HEK293T (cell line): ENCODE results near the gene DOCK1.

ENCODE experiments used
- CTCF ChIA-PET: fragments of 350-600 bp; formaldehyde crosslinking; extraction: SDS; loops from one replicate; lab custom pipeline; 2021; ENCODE audit warnings: antibody characterized with exemption, inconsistent platforms; lab: Yijun Ruan, JAX
- POLR2A ChIA-PET: fragments of 350-600 bp; formaldehyde crosslinking; extraction: SDS; loops from one replicate; lab custom pipeline; 2020; ENCODE audit warnings: antibody characterized with exemption, inconsistent platforms; lab: Yijun Ruan, JAX
- DNase-seq: peaks from one replicate; pipeline ENCODE4 v3.0.0; 2012; ENCODE audit warnings: mixed read lengths; ENCODE audit errors: extremely low spot score
- ARNT ChIP-seq: fragments of 450-650 bp; IDR thresholded peaks from 2 replicates; pipeline ENCODE4 v1.6.1; 2017; ENCODE audit warnings: mild to moderate bottlenecking
- BHLHE40 ChIP-seq: fragments of 450-650 bp; IDR thresholded peaks from 2 replicates; pipeline ENCODE4 v1.6.1; 2016; ENCODE audit warnings: mild to moderate bottlenecking, moderate library complexity, borderline replicate concordance
- CTBP1 ChIP-seq: fragments of 450-650 bp; IDR thresholded peaks from 2 replicates; pipeline ENCODE4 v1.6.1; 2016; ENCODE audit warnings: borderline replicate concordance
- ELF4 ChIP-seq: fragments of 450-650 bp; IDR thresholded peaks from 2 replicates; pipeline ENCODE4 v1.6.1; 2017; ENCODE audit warnings: antibody characterized with exemption
- FOXA1 ChIP-seq: fragments of 450-650 bp; IDR thresholded peaks from 2 replicates; pipeline ENCODE4 v1.6.1; 2016; ENCODE audit warnings: mild to moderate bottlenecking
- FOXK2 ChIP-seq: fragments of 450-650 bp; IDR thresholded peaks from 2 replicates; pipeline ENCODE4 v1.6.1; 2016; ENCODE audit warnings: mild to moderate bottlenecking
- FOXM1 ChIP-seq: fragments of 450-650 bp; IDR thresholded peaks from 2 replicates; pipeline ENCODE4 v1.6.1; 2017; ENCODE audit warnings: mild to moderate bottlenecking, borderline replicate concordance
- HDGF ChIP-seq: fragments of 450-650 bp; IDR thresholded peaks from 2 replicates; pipeline ENCODE4 v1.6.1; 2017; ENCODE audit warnings: antibody characterized with exemption, borderline replicate concordance
- L3MBTL2 ChIP-seq: fragments of 450-650 bp; conservative IDR thresholded peaks from 2 replicates; pipeline ENCODE4 v1.6.1; 2016; ENCODE audit warnings: mild to moderate bottlenecking
- LEF1 ChIP-seq: fragments of 450-650 bp; IDR thresholded peaks from 2 replicates; pipeline ENCODE4 v1.6.1; 2017; ENCODE audit warnings: mild to moderate bottlenecking, borderline replicate concordance
- NFRKB ChIP-seq: fragments of 450-650 bp; IDR thresholded peaks from 2 replicates; pipeline ENCODE4 v1.6.1; 2016; ENCODE audit warnings: mild to moderate bottlenecking, moderate library complexity
- PKNOX1 ChIP-seq: fragments of 450-650 bp; IDR thresholded peaks from 2 replicates; pipeline ENCODE4 v1.6.1; 2016
- SP1 ChIP-seq: fragments of 450-650 bp; IDR thresholded peaks from 2 replicates; pipeline ENCODE4 v1.6.1; 2017
- SUZ12 ChIP-seq: fragments of 450-650 bp; IDR thresholded peaks from 2 replicates; pipeline ENCODE4 v1.6.1; 2016; ENCODE audit warnings: mild to moderate bottlenecking
- TARDBP ChIP-seq: fragments of 450-650 bp; IDR thresholded peaks from 2 replicates; pipeline ENCODE4 v1.6.1; 2016
- ZNF384 ChIP-seq: fragments of 450-650 bp; IDR thresholded peaks from 2 replicates; pipeline ENCODE4 v1.6.1; 2016

DOCK1 gene

GRCh38 chr10:127243490-127244272, 338.5 kb downstream of the DOCK1 start:
- CTCF ChIA-PET: interaction anchor here (0.6 to 1.2 kb wide), 5 partner anchors 10 to 110 kb away, joined by 3 to 4 read pairs (median 3); no protein-coding TSS in a partner anchor
- peak; percentile 73 for DNase-seq
- TF ChIP-seq LEF1: no peak
- no peak for TF ChIP-seq CTBP1
- no peak for TF ChIP-seq TARDBP
- no peak for TF ChIP-seq FOXK2
- no peak for TF ChIP-seq ELF4
- POLR2A ChIA-PET: no interaction called here

DNA sequence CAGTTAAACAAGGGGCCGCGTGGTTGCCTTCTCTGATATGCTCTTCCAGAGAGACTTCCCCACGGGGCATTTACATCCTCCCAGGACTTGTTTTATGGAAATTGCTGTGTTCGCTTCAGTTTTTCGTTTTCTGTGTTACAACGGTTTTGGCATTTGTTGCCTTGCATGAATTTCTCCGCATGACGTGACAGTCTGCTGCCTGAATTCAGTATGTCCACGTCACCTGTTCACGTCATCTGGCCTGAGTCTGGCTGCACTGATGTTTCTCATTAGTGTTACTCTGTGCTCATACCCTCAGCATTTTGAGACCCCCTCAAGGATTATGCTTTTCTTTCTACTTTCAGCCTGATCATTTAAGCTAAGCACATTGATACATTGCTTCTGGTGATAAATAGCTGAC, 340.2 kb downstream of the DOCK1 start:
- ChIA-PET POLR2A (no interaction called here), CTCF (no interaction called here)
- TF ChIP-seq ELF4: no peak
- TF ChIP-seq SUZ12: no peak
- no peak for TF ChIP-seq ZNF384
- no peak for TF ChIP-seq ARNT
- TF ChIP-seq L3MBTL2: no peak
- TF ChIP-seq CTBP1: no peak
- no peak for TF ChIP-seq SP1
- no peak for TF ChIP-seq PKNOX1
- no peak for TF ChIP-seq FOXK2
- no peak for TF ChIP-seq FOXM1
- no peak for DNase-seq

- CTCF ChIA-PET: no interaction called here
- POLR2A ChIA-PET: no interaction called here
- no peak for TF ChIP-seq HDGF
- no peak for TF ChIP-seq TARDBP
- TF ChIP-seq LEF1: no peak
- no peak for DNase-seq
Observed at GRCh38 chr10:127250031-127250430, 344.8 kb downstream of the DOCK1 start.

GRCh38 chr10:127252818-127253217, 347.6 kb downstream of the DOCK1 start:
- TF ChIP-seq L3MBTL2 (no peak), FOXA1 (no peak)
- POLR2A ChIA-PET: no interaction called here
- CTCF ChIA-PET: no interaction called here

GRCh38 chr10:127254276-127254675, 349.0 kb downstream of the DOCK1 start:
- POLR2A ChIA-PET: no interaction called here
- CTCF ChIA-PET: interaction anchor here (1.1 kb wide), 1 partner anchor 11 kb away, joined by 4 read pairs; no protein-coding TSS in a partner anchor
- TF ChIP-seq CTBP1: no peak
- TF ChIP-seq L3MBTL2: no peak
- TF ChIP-seq ELF4: no peak
- TF ChIP-seq FOXK2: no peak
- TF ChIP-seq NFRKB: no peak
- TF ChIP-seq LEF1: no peak
- no peak for DNase-seq

More at GRCh38 chr10:127252818-127253217, 347.6 kb downstream of the DOCK1 start:
- DNase-seq: no peak

- POLR2A ChIA-PET: no interaction called here
- no peak for TF ChIP-seq SUZ12
- no peak for TF ChIP-seq BHLHE40
- no peak for TF ChIP-seq ELF4
- TF ChIP-seq ARNT: no peak
- no peak for TF ChIP-seq HDGF
- CTCF ChIA-PET: no interaction called here
- no peak for DNase-seq
Observed at GRCh38 chr10:127257395-127257794, 352.2 kb downstream of the DOCK1 start.

GRCh38 chr10:127259347-127259746, 354.1 kb downstream of the DOCK1 start:
- ChIA-PET CTCF (no interaction called here), POLR2A (no interaction called here)
- TF ChIP-seq FOXA1 (no peak), TARDBP (no peak), HDGF (no peak), FOXK2 (no peak), CTBP1 (no peak), BHLHE40 (no peak), NFRKB (no peak), LEF1 (no peak), ELF4 (no peak), SP1 (no peak), ZNF384 (no peak), SUZ12 (no peak)
- DNase-seq: no peak

GRCh38 chr10:127262606-127263005, 357.4 kb downstream of the DOCK1 start:
- ChIA-PET POLR2A (no interaction called here), CTCF (no interaction called here)
- TF ChIP-seq LEF1: no peak
- no peak for TF ChIP-seq FOXA1
- TF ChIP-seq CTBP1: no peak
- no peak for TF ChIP-seq NFRKB
- no peak for TF ChIP-seq FOXK2
- TF ChIP-seq BHLHE40: no peak
- no peak for TF ChIP-seq PKNOX1
- no peak for TF ChIP-seq SP1
- no peak for TF ChIP-seq ZNF384
- no peak for TF ChIP-seq L3MBTL2
- TF ChIP-seq SUZ12: no peak
- no peak for TF ChIP-seq ELF4
- TF ChIP-seq ARNT: no peak
- no peak for DNase-seq
